Loucy (cell line): Measurements from ENCODE around the gene ZNHIT1.

Experiments
- H2AFZ ChIP-seq: fragments of 200-600 bp; sonication (generic); 2 replicates; pipeline ENCODE4 v1.6.0; 2016; ENCODE audit warnings: antibody characterized with exemption, mild to moderate bottlenecking, low read length, moderate library complexity
- H3F3A ChIP-seq: fragments of 200-600 bp; 2 replicates; pipeline ENCODE4 v1.6.0; 2016; ENCODE audit warnings: antibody characterized with exemption, low read depth, mild to moderate bottlenecking
- H3K27me3 ChIP-seq: fragments of 200-600 bp; sonication (generic); 2 replicates; pipeline ENCODE4 v1.6.1; 2014; ENCODE audit warnings: low read length, mild to moderate bottlenecking; ENCODE audit not compliant: insufficient read depth, poor library complexity, severe bottlenecking
- H3K36me3 ChIP-seq: fragments of 200-600 bp; sonication (generic); 2 replicates; pipeline ENCODE4 v1.6.1; 2016; ENCODE audit warnings: low read length; ENCODE audit not compliant: insufficient read depth
- H3K4me1 ChIP-seq: fragments of 200-600 bp; sonication (generic); 2 replicates; pipeline ENCODE4 v1.5.1; 2014; ENCODE audit warnings: low read length, mild to moderate bottlenecking; ENCODE audit not compliant: insufficient read depth, poor library complexity, severe bottlenecking
- H3K4me2 ChIP-seq: fragments of 200-600 bp; sonication (generic); 2 replicates; pipeline ENCODE4 v1.6.0; 2014; ENCODE audit warnings: antibody characterized with exemption, low read length, low read depth, mild to moderate bottlenecking; ENCODE audit not compliant: poor library complexity, severe bottlenecking
- H3K4me3 ChIP-seq: fragments of 200-600 bp; sonication (generic); 2 replicates; pipeline ENCODE4 v1.5.1; 2014; ENCODE audit warnings: low read length, mild to moderate bottlenecking, mixed read lengths; ENCODE audit not compliant: poor library complexity, severe bottlenecking
- H3K79me2 ChIP-seq: fragments of 200-600 bp; sonication (generic); 2 replicates; pipeline ENCODE4 v1.6.1; 2014; ENCODE audit warnings: low read length; ENCODE audit not compliant: insufficient read depth
- H3K9ac ChIP-seq: fragments of 200-600 bp; sonication (generic); 2 replicates; pipeline ENCODE4 v1.6.0; 2014; ENCODE audit warnings: mild to moderate bottlenecking, low read depth, low read length, moderate library complexity; ENCODE audit not compliant: poor library complexity, severe bottlenecking
- H3K9me2 ChIP-seq: fragments of 200-600 bp; sonication (generic); replicated peaks from 2 replicates; pipeline ENCODE4 v1.6.1; 2016; ENCODE audit warnings: low read depth, low read length, mixed read lengths
- H3K9me3 ChIP-seq: fragments of 200-600 bp; sonication (generic); 2 replicates; pipeline ENCODE4 v1.6.1; 2014; ENCODE audit warnings: mild to moderate bottlenecking, antibody characterized with exemption, low read length, low read depth; ENCODE audit not compliant: insufficient read depth
- H4K20me1 ChIP-seq: fragments of 200-600 bp; sonication (generic); 2 replicates; pipeline ENCODE4 v1.6.0; 2014; ENCODE audit warnings: antibody characterized with exemption, low read length, mild to moderate bottlenecking; ENCODE audit not compliant: insufficient read depth, poor library complexity, severe bottlenecking
- EZH2phosphoT487 ChIP-seq: fragments of 200-600 bp; IDR thresholded peaks from 2 replicates; pipeline ENCODE4 v1.6.1; 2018; ENCODE audit warnings: antibody characterized with exemption, mild to moderate bottlenecking, moderate library complexity, borderline replicate concordance
- TF ChIP-seq, protein P1 (sequence below): fragments of 200-600 bp; sonication (generic); conservative IDR thresholded peaks from 2 replicates; pipeline ENCODE4 v1.5.1; 2014; ENCODE audit warnings: mild to moderate bottlenecking, antibody characterized with exemption, low read length

Gene ZNHIT1

GRCh38 chr7:101235050-101235449, 17.1 kb downstream of the ZNHIT1 start:
- no peak overlapping the region for H3K4me3 ChIP-seq
- H3K4me2 ChIP-seq = no peak overlapping the region
- no peaks in the 10 kb centered on the region for H3K36me3 ChIP-seq
- H4K20me1 ChIP-seq = no peaks in the 10 kb centered on the region
- H3K4me1 ChIP-seq = no peaks in the 10 kb centered on the region
- no peak overlapping the region for H2AFZ ChIP-seq
- H3K9me2 ChIP-seq = no peaks in the 10 kb centered on the region
- no peaks in the 10 kb centered on the region for H3K79me2 ChIP-seq
- no peaks in the 10 kb centered on the region for H3K27me3 ChIP-seq
- no peaks in the 10 kb centered on the region for H3K9me3 ChIP-seq
- H3F3A ChIP-seq = no peaks in the 10 kb centered on the region
- TF ChIP-seq EZH2phosphoT487 = no peak
- TF ChIP-seq, protein P1, sequence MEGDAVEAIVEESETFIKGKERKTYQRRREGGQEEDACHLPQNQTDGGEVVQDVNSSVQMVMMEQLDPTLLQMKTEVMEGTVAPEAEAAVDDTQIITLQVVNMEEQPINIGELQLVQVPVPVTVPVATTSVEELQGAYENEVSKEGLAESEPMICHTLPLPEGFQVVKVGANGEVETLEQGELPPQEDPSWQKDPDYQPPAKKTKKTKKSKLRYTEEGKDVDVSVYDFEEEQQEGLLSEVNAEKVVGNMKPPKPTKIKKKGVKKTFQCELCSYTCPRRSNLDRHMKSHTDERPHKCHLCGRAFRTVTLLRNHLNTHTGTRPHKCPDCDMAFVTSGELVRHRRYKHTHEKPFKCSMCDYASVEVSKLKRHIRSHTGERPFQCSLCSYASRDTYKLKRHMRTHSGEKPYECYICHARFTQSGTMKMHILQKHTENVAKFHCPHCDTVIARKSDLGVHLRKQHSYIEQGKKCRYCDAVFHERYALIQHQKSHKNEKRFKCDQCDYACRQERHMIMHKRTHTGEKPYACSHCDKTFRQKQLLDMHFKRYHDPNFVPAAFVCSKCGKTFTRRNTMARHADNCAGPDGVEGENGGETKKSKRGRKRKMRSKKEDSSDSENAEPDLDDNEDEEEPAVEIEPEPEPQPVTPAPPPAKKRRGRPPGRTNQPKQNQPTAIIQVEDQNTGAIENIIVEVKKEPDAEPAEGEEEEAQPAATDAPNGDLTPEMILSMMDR = peak; percentile 64
- no peak overlapping the region for H3K9ac ChIP-seq

DNA sequence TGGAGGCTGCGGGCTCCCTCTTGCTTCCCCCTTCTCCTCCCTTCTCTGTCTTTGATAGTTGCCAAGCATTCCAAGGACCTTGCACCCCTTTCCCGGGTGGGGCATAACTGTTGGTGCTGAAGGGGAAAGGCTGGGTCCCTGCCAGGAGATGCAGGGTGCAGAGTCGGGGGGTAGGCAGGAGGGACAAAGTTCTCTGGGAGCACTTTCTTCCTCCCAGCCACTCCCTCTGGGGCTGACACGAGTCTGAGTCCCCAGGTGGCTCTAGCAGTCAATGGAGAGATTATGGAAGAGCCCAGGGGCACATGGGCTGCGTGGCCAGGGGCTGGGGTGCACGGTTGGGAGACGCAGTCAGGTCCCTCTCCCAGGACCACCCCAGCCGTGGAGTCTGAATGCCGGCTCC, 17.6 kb downstream of the ZNHIT1 start:
- no peak overlapping the region for H3K9ac ChIP-seq
- H3K4me2 ChIP-seq = no peak overlapping the region
- H3K4me3 ChIP-seq = no peak overlapping the region
- H3K79me2 ChIP-seq = no peaks in the 10 kb centered on the region
- H3K36me3 ChIP-seq = no peaks in the 10 kb centered on the region
- no peak for TF ChIP-seq EZH2phosphoT487
- TF ChIP-seq, protein P1 = no peak
- no peaks in the 10 kb centered on the region for H3K27me3 ChIP-seq
- no peaks in the 10 kb centered on the region for H3K4me1 ChIP-seq
- H4K20me1 ChIP-seq = no peaks in the 10 kb centered on the region
- H3F3A ChIP-seq = no peaks in the 10 kb centered on the region
- H2AFZ ChIP-seq = no peak overlapping the region
- H3K9me2 ChIP-seq = no peaks in the 10 kb centered on the region
- no peaks in the 10 kb centered on the region for H3K9me3 ChIP-seq

DNA sequence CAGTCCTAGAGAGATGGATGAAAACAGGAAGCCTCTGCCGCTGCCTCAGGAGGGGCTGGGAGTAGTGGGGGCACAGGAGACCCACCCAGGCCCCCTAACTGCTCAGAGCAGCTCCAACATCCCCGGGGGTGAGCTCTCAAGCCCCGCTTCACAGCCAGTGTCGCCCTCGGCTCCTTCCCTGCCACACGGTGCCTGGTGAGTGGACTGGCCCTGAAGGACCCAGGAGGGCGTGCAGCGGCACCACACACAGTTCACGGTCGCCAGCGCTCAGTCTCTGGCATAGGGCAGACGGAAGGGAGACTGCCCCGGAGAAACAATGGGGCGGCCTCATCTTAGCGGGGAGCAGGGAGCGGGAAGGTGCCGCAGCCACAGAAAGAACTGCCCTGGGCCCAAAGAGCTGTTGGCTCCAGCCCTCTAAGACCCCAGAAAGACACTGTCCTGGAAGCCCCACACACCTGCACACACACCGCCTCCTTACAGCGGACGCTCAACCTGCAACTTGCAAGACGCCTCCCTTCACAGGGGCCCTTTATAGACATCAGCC, 18.4 kb downstream of the ZNHIT1 start:
- no peak overlapping the region for H3K4me2 ChIP-seq
- H3K4me3 ChIP-seq = no peak overlapping the region
- no peaks in the 10 kb centered on the region for H3K27me3 ChIP-seq
- no peaks in the 10 kb centered on the region for H3K36me3 ChIP-seq
- H3K9me2 ChIP-seq = no peaks in the 10 kb centered on the region
- H3K79me2 ChIP-seq = peaks cover 4% of the 10 kb centered on the region; the same call in 1 of the 2 replicates
- no peak overlapping the region for H2AFZ ChIP-seq
- H3F3A ChIP-seq = no peaks in the 10 kb centered on the region
- no peaks in the 10 kb centered on the region for H3K4me1 ChIP-seq
- H3K9ac ChIP-seq = no peak overlapping the region
- H3K9me3 ChIP-seq = no peaks in the 10 kb centered on the region
- no peak for TF ChIP-seq EZH2phosphoT487
- TF ChIP-seq, protein P1 = no peak
- no peaks in the 10 kb centered on the region for H4K20me1 ChIP-seq
